Stimulated activated CD8-positive, alpha-beta memory T cell treated with anti-CD3 and anti-CD28 coated beads, Interleukin-15, amount 100 ng/mL, for 4 hours (primary cell): ENCODE measurements around the gene SEMA3F.
"Not testable (repeated sequence)": the region's sequence is repeated elsewhere in the genome, so short reads cannot be mapped to it uniquely, and the experiment has no call there.

ENCODE experiments used
- DNase-seq, 2 donors: peaks; one replicate each; pipeline ENCODE4 v3.0.0-alpha.2; 2020; ENCODE audit warnings: low read depth in 2 of 2

SEMA3F gene

GRCh38 chr3:50211930-50212329 lies 56.8 kb downstream of the SEMA3F start:
- DNase-seq, result no peak

- DNase-seq, result no peak
These were observed 57.4 kb downstream of the SEMA3F start for GRCh38 chr3:50212502-50212901.

DNA sequence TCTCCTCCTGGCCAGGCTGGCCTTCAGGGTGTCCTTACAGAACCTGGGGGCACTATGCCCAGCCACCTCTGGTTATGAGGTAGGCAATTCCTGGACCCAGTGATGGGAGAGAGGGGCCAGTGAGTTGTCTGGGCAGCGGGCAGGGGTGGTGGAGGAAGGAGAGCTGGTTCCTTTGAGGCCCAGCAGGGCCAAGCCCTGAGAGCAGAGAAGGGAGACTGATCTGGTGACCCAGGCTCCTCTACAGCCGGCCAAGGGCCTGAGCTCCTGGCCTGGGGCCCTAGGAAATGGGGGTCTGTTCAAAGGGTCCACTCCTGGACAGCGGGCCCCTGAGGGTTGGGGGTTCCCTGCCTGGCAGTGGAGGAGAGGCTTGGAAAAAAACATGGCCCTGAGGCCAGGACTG lies 57.8 kb downstream of the SEMA3F start:
- no peak for DNase-seq

DNA sequence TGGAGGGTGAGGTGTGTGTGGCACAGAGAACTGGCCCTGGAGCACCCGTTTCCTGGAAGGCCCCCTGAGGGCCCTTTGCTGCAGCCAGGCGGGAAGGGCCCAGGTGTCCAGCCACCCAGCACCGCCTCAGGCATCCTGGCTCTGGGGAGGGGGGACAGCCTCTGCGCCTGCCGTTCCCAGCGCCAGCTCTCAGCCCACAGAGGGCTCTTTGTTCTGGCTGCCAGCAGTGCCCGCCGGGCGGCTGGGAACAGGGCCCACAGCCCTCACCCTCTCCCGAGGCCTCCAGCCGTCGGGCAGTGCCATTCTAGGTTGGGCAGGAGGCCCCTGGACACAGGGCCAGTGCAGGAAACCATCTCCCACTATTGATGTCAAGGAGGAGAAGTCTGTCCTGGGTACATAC lies 58.2 kb downstream of the SEMA3F start:
- DNase-seq, result no peak

GRCh38 chr3:50214824-50215223 lies 59.7 kb downstream of the SEMA3F start:
- DNase-seq, result no peak

DNA sequence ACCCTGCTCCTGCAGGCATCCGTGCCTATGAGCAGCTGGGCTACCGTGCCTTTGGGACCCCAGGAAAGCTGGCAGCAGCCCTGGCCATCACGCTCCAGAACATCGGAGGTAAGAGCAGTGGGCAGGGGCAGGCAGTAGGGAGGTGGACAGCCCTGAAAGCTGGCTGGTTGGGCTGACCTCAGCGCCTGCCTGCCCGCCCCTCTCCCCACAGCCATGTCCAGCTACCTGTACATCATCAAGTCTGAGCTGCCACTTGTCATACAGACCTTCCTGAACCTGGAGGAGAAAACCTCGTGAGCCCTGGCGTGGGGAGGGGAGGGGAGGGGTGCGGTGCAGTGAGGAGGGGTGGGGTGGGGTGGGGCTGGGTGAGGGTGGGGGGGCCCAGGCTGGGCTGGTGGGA lies 60.4 kb downstream of the SEMA3F start:
- DNase-seq, result no peak

DNA sequence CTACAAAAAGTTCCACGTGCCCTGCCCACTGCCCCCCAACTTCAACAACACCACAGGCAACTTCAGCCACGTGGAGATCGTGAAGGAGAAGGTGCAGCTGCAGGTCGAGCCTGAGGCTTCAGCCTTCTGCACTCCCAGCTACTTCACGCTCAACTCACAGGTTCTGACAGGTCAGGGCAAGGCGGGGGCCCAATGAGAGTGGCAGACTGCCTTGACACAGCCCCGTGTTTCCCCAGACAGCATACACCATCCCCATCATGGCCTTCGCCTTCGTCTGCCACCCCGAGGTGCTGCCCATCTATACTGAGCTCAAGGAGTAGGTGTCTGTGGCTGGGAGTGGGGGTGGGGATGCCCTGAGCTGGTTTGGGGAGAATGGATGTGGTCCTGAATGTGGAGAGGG lies 62.6 kb downstream of the SEMA3F start:
- DNase-seq, result no peak

- no peak for DNase-seq
These were observed 63.3 kb downstream of the SEMA3F start for GRCh38 chr3:50218448-50218847.

DNA sequence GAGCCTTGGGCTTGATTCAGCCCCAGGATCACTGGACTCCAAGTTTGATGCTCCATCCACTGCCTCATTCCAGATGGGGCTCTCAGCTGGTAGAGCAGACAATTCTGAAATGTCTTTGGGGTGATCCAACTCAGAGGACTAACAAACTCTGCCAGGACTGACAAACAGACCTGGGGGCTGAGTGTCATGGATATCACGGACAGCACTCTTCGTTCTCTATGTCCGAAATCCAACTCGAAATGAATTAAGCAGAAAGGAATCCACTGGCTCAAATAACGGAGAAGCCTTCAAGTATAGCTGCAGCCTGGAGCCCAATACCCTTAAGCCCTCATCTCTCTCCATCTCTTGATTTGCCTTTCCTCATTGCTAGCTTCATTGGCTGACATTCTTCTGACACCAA lies 64.2 kb downstream of the SEMA3F start:
- no peak for DNase-seq

GRCh38 chr3:50220109-50220508 lies 65.0 kb downstream of the SEMA3F start:
- no peak for DNase-seq

GRCh38 chr3:50221051-50221410 lies 65.9 kb downstream of the SEMA3F start:
- no peak for DNase-seq

DNA sequence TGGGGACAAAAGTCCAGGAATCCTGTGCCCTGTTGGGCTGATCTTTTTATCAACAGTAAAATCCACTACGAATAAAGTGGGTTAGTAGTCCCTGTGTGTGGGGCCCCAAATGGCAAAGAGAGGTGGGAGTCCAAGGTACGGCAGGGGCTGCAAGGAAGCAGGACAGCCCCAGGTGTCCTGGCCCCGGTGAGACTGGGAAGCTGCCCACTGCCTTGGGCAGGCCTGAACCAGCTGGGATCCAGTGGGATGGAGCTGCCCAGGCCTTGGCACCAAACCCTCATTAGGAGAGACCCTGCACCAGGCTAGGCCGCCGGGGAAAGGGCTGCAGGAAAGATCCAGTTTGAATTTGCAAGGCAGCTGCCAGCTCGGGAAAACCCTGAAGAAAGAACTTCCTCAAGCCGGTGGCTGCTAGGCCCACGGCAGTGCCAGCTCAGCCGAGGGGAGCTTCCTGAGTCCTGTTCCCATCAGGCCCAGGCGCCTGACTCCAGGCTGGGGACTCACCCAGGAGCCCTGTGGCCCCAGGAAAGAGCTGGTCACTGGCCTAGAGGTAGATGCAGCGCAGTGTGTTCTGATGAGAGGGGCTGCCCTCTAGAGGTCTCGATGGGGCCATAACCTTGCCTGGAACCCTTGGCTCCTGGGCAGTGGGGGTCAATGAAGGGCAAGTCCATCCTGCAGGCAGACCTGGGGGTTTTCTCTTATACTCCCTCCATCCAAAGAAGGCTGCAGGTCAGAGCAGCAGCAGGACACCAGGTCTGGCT lies 66.5 kb downstream of the SEMA3F start:
- DNase-seq, result no peak

GRCh38 chr3:50222169-50222528 lies 67.0 kb downstream of the SEMA3F start:
- DNase-seq, result no peak

- DNase-seq, result no peak
These were observed 69.5 kb downstream of the SEMA3F start for GRCh38 chr3:50224639-50225038.

DNA sequence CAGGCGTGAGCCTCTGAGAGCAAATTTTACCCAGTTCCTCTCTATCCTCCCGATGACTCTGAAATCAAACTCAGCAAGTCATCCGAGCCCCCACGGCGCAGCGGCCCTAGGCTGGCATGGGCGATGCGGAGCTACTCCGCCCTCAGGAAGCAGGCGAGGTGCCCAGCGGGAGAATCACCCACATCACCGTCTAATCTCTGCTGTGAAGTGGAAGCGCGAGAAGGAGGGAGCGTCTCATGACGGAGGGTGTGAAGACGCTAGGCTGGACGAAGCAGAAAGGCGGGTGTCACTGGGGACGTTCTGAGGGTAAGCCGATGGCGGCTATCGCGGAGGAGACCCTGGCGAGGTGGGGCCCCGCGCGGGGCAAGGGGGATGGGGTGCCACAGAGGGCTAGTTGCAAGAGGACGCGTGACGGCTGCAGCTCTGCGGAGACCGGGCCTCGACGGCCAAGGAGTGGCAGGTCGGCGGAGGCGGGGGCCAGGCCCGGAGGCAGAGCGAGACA lies 71.8 kb downstream of the SEMA3F start:
- DNase-seq, result no peak

DNA sequence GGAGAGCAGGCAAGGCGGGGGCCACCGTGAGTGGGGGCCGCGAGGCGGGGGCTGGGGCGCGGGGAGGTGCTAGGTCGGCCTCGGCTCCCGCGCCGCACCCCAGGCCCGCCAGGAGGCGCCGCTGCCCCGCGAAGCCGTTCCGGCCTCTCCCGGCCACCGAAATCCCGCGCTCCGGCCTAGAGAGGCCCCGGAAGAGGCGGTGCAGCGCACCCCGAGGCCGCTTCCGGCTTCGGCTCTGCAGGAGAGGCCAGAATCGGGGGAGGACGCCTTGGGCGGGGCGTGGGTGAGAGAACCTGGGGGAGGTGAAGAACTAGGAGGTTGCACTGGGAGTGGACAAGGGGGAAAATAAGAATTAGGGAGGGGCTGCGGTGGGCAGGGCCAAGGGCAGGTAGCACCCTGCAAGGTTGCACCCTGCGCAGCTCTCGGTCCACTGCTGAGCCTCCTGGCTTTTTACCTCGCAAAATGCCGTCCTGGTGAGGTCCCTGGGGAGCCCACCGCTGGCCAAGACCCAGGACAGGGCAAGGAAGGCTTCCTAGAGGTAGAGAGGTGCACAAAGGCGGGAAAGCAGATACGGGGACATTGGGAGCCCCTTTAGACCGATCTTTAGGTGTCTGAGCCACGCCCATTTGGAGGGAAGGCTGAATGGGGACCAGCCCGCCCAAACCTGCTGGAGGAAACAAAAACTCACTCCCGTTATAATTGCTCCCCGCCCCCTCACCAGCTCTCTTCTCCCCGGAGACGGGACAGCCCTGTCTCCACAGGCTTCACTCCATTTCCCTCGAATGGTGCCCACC lies 72.5 kb downstream of the SEMA3F start:
- DNase-seq, result peak; percentile 73 to 81

DNA sequence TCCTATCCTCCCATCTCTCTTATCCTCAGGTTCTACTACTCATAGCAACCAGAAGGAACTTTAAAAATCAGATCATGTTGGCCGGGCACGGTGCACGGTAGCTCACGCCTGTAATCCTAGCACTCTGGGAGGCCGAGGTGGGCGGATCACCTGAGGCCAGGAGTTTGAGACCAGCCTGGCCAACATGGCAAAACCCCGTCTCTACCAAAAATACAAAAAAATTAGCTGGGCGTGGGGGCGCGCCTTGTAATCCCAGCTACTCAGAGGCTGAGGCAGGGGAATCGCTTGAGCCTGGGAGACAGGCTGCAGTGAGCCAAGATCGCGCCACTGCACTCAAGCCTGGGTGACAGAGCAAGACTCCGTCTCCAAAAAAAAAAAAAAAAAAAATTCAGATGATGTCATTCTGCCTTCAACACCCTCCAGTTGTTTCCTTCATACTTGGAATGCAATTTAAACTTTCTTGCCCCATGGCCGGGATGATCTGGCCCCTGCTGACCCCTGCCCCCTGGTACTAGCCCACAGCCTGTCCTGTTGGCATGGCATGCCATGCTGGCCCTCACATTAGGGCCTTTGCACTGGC lies 73.2 kb downstream of the SEMA3F start:
- not testable (repeated sequence) for DNase-seq

- DNase-seq, result no peak
These were observed 74.4 kb downstream of the SEMA3F start for GRCh38 chr3:50229490-50229889.

- no peak for DNase-seq
These were observed 75.1 kb downstream of the SEMA3F start for GRCh38 chr3:50230104-50230793.

DNA sequence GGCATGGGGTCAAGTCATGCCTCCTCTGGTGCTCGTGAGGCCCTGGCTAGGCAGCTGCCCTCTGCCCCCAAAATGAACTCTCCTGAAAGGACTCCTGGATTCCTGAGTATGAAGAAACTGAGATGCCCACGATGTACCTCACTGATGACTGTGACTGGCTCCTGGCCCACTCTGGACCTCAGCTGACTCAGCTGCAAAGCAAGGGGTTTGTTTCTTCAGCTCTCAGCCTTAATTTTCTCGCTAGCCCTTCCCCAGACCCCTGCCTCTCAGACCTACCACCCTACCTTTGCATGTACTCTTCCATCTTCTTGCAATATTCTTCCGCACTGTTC lies 75.6 kb downstream of the SEMA3F start:
- DNase-seq, result no peak

DNA sequence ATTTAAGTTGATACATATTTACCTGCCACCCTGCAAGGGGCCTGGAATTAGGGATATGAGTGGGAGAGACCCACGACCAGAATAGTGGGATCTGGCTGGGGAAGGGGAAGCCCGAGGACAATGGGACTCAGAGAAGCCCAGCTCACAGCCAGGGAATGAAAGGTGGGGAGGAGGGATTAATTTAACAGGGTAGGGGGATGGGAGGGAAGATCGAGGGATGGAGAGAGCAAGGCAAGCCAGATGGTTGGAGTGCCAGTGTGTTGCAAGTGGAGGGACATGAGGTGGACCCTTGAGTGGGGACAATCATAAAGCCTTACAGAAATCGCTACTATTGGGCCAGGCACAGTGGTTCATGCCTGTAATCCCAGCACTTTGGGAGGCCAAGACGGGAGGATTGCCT lies 76.5 kb downstream of the SEMA3F start:
- no peak for DNase-seq

DNA sequence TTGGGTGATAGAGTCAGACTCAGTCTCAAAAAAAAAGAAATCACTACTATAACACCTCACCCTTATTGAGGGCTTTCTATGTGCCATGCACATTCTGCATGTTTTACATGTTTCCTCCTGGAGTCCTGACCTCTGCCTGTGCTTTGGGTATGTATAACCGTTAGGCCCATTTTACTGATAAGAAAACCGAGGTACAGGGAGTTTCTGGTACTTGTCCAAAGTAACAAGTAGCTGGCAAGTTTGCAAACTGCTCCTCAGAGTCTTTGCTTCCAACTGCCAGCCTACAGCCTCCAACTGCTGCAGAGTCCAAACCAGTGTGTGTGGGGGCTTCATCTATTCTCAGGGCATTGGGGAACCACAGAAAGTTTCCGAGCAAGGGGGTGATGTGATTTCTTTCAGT lies 77.2 kb downstream of the SEMA3F start:
- DNase-seq, result no peak
